NCI-H146 (cell line): ENCODE measurements around the gene NAV3.
A peak's percentile ranks its signal among the peaks of the same experiment; 100 is the strongest.

Experiments
- DNase-seq: peaks from one replicate; lab custom pipeline; 2025; lab: John Stamatoyannopoulos, UW

Gene NAV3

DNA sequence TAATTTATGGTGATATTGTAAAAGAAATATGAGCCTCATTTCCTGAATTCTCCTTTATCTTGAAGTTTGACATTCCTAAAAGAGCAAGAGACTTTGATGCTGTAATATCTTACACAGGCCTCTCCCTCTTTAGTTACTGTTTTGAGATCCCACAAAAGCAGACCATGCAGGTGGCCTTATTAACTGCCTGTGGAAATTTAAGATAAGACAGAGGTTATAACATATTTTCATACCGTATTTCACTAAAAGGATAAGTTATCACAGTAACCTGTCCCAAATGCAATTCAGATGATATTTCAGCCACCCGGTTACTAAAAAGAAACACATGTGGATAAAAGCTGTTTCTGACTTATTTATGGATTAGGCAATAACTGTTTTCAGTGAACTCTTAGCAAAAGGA, 150.1 kb downstream of the NAV3 start:
- DNase-seq = no peak

- DNase-seq = no peak
Measured at GRCh38 chr12:77983859-77984258, 153.2 kb downstream of the NAV3 start.

DNA sequence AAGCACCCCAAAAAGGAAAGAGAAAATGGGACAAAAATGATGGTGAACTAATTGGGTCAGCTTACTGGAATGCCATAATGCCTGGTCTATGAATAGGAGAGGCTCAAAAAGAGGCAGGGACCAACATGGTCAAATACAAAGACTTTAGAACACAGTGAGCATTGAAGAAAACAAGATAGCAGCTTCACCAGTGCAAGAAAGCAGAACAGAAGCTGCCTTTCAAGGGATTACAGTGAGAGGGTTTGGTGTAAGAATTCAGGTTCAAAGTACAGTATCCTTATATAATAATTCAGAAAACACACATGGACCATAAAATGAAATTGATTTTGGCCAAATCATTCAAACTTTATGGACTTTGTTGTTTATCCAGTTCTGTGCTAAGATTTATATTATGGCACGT, 162.1 kb downstream of the NAV3 start:
- no peak for DNase-seq

DNA sequence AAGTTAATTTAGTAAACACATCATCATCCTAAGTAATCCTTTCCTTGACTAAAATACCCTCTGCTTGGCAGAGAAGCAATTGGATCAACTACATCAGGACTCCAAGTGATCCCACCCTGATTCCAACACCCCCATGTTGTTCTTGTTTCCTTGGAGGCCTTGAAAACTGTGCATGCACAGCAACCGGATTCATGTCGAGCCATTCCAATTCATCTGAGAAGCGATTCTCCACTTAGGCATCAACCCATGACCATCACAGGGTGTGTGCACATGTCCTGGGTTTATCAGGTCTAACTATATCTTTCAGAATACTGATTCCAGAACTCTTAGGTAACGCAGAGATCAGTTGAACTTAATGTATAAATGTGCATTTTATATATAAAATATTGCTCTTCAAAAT, 163.0 kb downstream of the NAV3 start:
- no peak for DNase-seq

DNA sequence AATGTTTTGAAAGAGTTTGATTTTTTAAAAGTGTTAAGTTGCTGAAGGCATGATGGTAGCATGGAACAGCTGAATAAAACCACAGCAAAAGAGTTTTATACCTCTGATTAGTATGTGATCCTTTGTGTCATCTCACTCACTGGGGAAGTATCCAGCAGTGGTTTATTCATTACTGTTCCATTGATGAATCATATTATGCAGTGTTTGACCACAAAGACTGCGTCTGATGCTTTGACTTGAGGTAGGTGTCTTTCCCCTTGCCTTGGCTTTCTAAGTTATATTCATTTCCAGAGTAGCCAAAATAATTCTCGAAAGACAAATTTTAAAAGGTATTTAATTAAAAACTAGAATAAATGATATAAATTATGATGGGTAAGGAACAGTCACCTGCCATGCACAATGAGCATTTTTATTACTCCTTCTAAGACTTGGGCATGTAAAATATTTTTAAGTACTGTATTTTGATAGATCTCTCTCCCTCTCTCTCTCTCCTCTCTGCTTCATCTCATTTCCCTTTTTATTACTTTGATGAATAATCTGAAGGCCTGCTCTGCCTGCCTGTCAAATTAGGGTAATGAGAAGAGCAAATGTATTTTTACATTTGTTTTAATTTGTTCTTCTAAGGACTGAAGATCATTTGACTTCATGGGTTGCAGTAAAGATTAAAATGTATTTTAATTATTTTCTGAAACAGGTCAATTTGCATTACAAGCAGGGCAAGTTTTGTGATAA, 164.9 kb downstream of the NAV3 start:
- no peak for DNase-seq

- DNase-seq = no peak
Measured at GRCh38 chr12:77996670-77997069, 166.0 kb downstream of the NAV3 start.

DNA sequence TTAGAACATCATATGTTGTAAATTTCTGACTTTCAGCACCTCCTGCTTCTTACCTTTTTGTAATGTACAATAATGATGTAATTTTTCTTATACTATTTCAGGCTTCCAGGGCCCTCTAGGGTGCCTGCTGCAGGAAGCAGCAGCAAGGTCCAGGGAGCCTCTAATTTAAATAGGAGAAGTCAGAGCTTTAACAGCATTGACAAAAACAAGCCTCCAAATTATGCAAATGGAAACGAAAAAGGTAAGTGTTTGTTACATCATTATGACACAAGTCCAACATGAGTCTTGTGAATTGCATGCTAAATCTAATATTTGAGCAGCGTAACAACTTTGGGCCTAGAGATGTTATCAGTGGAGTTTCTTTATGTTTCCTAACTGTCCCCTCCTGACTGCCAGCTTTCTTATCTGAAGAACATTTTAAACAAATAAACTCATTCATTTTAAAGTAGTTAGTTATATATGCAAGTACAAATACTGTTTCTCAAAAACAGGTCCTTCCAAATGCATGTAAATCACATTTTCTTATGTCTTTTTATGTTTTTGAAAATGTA, 167.6 kb downstream of the NAV3 start:
- no peak for DNase-seq

DNA sequence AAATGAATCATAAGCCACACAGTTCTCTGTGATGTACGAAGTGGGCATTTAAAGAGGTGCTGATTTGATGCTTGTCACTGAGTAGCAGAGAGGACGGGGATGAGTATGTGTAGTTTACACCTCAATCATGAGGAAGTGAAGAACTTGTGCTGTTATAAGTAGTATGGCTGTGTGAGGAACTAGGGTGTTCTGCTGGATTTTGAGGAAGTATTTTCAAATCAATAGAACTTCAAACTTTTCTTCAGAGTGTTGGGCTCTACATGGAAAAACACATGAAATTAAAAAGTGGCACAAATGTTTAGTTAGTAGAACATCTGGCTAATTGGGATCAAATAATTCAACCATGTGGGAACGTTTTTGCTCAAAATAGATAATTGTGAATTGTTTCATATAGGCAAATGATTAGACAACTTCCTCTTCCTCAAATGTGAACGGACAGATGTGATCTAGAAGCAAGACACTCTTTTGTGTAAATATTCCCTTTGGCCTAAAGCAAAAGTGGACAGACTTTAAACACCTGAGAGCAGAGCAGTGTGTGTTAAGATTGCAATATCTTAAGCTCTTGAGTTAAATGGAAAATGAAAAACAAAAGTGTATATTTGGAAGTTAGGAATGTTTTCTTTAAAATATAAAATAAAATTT, 168.5 kb downstream of the NAV3 start:
- DNase-seq = no peak

GRCh38 chr12:78002878-78003277, 172.2 kb downstream of the NAV3 start:
- peak; percentile 46 for DNase-seq

GRCh38 chr12:78004249-78005093, 173.8 kb downstream of the NAV3 start:
- no peak for DNase-seq

DNA sequence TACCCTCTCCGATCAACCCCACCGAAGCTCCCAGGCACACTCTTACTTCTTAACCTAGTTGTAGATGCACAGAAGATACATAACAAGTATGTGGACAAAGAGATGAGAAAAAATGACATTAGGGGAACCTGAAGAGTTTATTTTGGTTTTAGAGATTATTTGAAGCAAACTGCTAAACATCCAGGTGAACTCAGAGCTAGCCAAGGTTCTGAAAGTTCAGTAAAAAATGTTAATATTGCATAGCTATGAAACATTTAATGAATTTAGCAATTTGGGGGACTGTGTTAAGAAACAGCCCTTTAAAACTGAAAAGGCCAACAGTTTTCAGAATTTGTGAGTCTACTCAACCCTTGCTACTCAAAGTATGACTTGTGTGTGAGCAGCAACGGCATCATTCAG, 174.4 kb downstream of the NAV3 start:
- no peak for DNase-seq

GRCh38 chr12:78007173-78007572, 176.5 kb downstream of the NAV3 start:
- DNase-seq = no peak

GRCh38 chr12:78009031-78009430, 178.3 kb downstream of the NAV3 start:
- no peak for DNase-seq

GRCh38 chr12:78018171-78018910, 187.6 kb downstream of the NAV3 start:
- DNase-seq = no peak

DNA sequence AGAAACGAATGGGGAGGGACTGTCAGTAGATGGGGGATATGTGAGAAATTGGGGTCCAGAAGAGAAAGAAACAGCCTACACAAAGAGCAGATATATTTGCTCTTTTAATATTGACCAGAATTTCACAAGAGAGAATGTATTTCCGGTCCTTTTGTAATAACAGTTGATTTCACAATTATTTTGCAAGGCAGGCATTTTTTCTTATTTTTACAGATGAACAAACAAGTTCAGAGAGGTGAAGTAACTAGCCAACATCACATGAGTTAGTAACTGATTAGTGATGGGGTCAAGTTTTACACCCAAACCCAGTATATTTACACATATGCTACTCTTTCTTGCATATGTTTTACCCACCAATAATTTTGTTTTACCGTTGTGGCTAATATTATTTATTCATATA, 188.2 kb downstream of the NAV3 start:
- DNase-seq = no peak

GRCh38 chr12:78028426-78028825, 197.7 kb downstream of the NAV3 start:
- DNase-seq = no peak

GRCh38 chr12:78034025-78034424, 203.3 kb downstream of the NAV3 start:
- DNase-seq = no peak

DNA sequence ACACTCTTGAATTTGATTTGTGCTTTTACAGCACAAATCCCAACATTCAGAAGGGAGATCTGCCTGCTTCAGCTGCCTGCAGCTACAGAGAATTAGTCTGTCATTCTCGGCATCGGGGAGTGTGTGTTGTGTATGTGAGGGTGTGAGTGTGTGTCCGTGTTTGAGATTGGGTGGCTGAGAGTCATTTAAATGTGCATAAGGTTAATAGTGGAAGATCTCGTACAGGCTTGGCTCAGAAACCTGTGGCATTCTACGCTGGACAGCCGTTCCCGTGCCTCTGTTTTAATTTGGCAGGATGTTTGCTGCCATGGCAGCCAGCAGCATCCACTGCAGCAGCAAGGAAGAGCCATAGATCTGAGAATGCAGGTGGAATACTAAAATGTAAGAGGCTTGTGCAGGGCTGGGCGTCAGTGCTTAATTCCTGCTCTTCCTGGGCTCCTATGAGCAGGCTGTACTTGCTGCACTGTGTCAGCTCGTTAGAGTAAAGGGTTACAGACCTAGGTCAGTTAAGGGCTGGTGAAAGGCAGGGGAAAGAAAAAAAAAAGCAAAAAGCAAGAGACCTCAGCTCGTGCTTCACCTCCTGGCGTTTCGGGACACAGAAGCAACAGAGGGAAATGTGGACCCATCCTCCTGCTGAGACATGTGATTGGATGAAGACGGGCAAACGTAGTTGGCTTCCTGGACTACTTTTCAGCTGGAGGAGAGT, 205.4 kb downstream of the NAV3 start:
- peak; percentile 89 for DNase-seq

- DNase-seq = peak; percentile 50
Measured at GRCh38 chr12:78036874-78037273, 206.2 kb downstream of the NAV3 start.

- DNase-seq = peak; percentile 64
Measured at GRCh38 chr12:78037707-78038106, 207.0 kb downstream of the NAV3 start.

DNA sequence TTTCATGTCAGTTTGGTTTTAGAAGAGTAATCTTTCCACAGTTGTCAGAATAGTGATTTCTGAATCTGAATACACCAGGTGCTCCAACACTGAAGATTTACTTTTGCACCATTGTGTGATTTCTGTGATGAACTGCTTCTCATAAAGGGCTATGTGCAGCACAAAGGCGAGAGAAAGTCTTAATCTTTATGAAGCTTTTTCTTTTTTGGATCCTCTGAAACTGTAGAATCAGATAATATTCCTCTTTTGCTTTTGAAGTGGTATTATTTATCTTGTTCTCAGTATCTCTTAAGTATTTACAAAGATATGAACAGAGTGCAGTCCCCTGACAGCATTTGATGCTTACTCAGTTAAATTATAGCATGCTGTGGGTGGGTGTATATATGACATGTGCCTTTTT, 207.8 kb downstream of the NAV3 start:
- DNase-seq = peak; percentile 7
